ENCODE data around the gene KLHL10. TPM values are rescaled to one million over a fixed set of nuclear protein-coding genes. Genes with fewer than 3 reads are reported as not detected.
A peak's percentile ranks its signal among the peaks of the same experiment; 100 is the strongest.
"Not testable (repeated sequence)": the region's sequence is repeated elsewhere in the genome, so short reads cannot be mapped to it uniquely, and the experiment has no call there.

The KLHL10 gene
- total RNA-seq, 4 donors from 2014 or later = 0.57 TPM; not detected in 3

DNA sequence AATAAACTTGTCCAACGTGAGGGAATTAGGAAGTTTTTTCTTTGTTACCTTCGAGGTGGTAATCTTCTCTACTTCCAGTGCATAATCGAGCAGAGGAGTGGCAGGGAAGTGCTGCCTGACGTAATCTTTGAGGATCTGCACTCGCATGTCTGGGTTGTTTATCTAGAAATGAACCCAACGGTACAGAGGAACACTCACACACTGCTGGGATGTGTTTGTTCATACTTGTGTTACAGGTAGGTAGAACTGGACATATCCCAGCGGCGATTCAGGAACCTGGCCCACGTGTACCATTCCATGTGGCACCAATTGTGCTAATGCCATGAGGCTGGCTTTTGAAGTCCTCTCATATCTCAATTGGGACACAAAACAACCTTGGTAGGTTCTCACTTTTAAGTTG lies 31.8 kb downstream of the KLHL10 start:
- DNase-seq = no peak
- H3K27me3 ChIP-seq = no peaks in the 10 kb centered on the region
- H3K36me3 ChIP-seq = peaks cover 20 to 80% (median 30%) of the 10 kb centered on the region in 3 donors
- H3K27ac ChIP-seq = peak overlapping the region in 2 of 4 donors; percentile 23 to 43
- WGBS, 2 donors = 37 to 50% methylated on average over 5 to 7 of the region's 9 CpGs
- peaks cover under 1 to 19% (median 4%) of the 10 kb centered on the region in 3 donors for H3K4me1 ChIP-seq
- TF ChIP-seq POLR2A (IDR thresholded peaks at IDR 0.05) = no peak
- TF ChIP-seq, protein P1, sequence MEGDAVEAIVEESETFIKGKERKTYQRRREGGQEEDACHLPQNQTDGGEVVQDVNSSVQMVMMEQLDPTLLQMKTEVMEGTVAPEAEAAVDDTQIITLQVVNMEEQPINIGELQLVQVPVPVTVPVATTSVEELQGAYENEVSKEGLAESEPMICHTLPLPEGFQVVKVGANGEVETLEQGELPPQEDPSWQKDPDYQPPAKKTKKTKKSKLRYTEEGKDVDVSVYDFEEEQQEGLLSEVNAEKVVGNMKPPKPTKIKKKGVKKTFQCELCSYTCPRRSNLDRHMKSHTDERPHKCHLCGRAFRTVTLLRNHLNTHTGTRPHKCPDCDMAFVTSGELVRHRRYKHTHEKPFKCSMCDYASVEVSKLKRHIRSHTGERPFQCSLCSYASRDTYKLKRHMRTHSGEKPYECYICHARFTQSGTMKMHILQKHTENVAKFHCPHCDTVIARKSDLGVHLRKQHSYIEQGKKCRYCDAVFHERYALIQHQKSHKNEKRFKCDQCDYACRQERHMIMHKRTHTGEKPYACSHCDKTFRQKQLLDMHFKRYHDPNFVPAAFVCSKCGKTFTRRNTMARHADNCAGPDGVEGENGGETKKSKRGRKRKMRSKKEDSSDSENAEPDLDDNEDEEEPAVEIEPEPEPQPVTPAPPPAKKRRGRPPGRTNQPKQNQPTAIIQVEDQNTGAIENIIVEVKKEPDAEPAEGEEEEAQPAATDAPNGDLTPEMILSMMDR (IDR thresholded peaks at IDR 0.05) = no peak
- H3K4me3 ChIP-seq = no peak overlapping the region
- intact Hi-C loops (cut with DNase I) = no loop called here
- no peaks in the 10 kb centered on the region for H3K9me3 ChIP-seq

DNA sequence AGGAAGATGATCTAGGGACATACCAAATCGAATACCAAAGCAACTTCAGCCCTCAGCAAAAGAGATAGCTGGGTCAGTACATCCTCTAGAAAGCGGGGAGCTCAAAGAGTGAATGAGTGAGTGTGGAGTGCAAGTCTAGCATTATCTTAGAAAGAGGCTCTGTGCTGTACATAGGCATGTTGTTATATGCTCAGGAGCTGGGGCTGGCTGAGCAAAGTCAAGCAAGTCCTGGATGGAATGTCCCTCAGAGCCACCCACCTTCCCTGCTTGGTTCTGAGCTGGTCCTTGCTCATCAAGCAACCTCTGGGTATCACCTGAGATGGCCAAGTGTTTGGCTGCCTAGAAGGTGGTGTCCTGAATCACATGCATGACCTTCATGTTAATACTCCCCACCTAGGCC lies 32.5 kb downstream of the KLHL10 start:
- Histone ChIP-seq H3K9me3 (no peaks in the 10 kb centered on the region), H3K4me1 (peaks cover 0 to 16% (median 4%) of the 10 kb centered on the region in 3 donors), H3K27me3 (no peaks in the 10 kb centered on the region), H3K27ac (peak overlapping the region in 1 of 4 donors; percentile 43), H3K36me3 (peaks cover 20 to 87% (median 30%) of the 10 kb centered on the region in 3 donors), H3K4me3 (no peak overlapping the region)
- intact Hi-C loops (cut with DNase I) = no loop called here
- 81 to 93% methylated on average over 2 of the region's 2 CpGs for WGBS, 2 donors
- no peak for DNase-seq
- TF ChIP-seq, protein P1 (IDR thresholded peaks at IDR 0.05) = no peak
- TF ChIP-seq POLR2A (IDR thresholded peaks at IDR 0.05) = no peak

DNA sequence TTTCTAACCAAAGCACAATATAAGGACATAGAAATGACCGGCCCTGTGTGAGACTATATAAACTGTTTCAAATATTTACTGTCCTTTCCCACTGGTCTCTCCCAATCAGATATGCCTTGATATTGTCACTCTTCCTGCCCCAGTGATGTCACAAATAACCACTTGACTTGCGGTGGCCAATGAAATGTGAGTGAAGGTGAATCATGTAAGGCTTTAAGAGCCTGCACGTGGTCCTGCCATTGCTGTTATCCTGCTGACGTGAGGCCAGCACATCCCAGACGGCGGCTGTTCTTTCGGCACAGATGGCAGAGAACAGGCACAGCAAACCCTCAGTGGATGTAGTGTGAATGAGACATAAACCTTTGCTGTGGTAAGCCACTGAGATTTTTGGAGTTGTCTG lies 33.0 kb downstream of the KLHL10 start:
- intact Hi-C loops (cut with DNase I) = no loop called here
- no peak for TF ChIP-seq POLR2A (IDR thresholded peaks at IDR 0.05)
- TF ChIP-seq, protein P1 (IDR thresholded peaks at IDR 0.05) = no peak
- no peak overlapping the region for H3K27ac ChIP-seq
- no peaks in the 10 kb centered on the region for H3K27me3 ChIP-seq
- DNase-seq = no peak
- no peaks in the 10 kb centered on the region for H3K9me3 ChIP-seq
- H3K4me3 ChIP-seq = no peak overlapping the region
- peaks cover 20 to 89% (median 30%) of the 10 kb centered on the region in 3 donors for H3K36me3 ChIP-seq
- H3K4me1 ChIP-seq = peaks cover 0 to 13% (median 2%) of the 10 kb centered on the region in 3 donors
- WGBS, 2 donors = 93% methylated on average over 5 to 7 of the region's 7 CpGs

DNA sequence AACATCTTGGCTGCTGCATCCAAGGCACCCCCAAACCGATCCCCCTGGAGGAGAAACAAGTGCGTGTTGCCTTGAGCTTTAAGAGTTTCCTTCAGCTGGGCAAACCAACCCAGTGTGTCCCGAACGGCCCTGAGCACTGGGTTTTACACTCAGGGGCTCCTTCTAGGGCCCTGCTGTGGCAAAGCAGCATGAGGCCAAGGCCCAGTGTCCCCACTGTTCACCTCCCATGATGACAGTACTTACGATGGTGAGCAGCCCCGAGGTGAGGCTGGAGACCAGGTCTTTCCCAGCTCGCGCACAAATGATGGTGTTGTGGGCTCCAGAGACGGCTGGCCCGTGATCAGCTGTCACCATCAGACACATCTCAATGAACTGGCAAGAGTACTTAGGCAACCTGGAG lies 34.2 kb downstream of the KLHL10 start:
- Histone ChIP-seq H3K27me3 (no peaks in the 10 kb centered on the region), H3K27ac (no peak overlapping the region), H3K4me1 (peaks cover 0 to 12% (median 0%) of the 10 kb centered on the region in 3 donors), H3K36me3 (peaks cover 20 to 95% (median 32%) of the 10 kb centered on the region in 3 donors), H3K9me3 (no peaks in the 10 kb centered on the region), H3K4me3 (no peak overlapping the region)
- DNase-seq = no peak
- intact Hi-C loops (cut with DNase I) = no loop called here
- TF ChIP-seq POLR2A (IDR thresholded peaks at IDR 0.05) = no peak
- TF ChIP-seq, protein P1 (IDR thresholded peaks at IDR 0.05) = no peak
- 96 to 100% methylated on average over 4 of the region's 10 CpGs for WGBS, 2 donors

DNA sequence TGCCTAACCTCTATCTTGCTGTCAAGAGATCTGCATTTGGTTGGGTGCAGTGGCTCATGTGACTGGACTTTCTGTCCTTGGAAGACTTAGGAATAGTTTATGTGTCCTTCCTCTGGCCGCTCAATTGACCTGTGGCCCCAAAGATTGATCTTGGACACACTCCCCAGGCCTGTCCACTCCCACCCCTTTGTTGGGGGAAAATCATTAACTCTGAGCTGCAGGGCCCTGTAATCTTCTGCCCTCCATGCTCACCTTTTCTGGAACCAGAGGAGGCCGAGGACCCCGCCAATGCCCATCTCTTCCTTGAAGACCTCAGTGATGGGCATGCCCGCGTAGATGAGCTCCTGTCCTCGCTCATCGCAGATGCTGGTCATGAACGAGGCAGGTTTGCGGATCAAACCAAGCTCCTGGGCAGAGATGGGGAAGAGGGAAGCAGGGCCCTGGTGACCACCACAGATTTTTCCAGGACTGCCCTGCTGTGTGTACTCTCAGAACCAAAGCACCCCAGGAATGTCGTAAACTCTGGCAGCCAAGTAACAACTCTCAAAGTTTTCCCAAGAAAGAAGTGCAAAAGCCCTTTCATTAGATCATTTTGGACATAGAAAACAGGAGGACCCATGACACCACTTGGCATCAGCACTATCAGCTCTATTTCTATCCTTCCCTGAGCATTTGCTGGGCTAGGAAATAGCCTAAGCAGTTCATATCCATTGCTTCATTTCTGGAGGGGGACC lies 36.1 kb downstream of the KLHL10 start:
- WGBS, 2 donors = 97 to 99% methylated on average over 7 to 9 of the region's 10 CpGs
- H3K4me1 ChIP-seq = peaks cover 0 to 12% (median 0%) of the 10 kb centered on the region in 3 donors
- H3K27ac ChIP-seq = no peak overlapping the region
- TF ChIP-seq POLR2A (IDR thresholded peaks at IDR 0.05) = no peak
- TF ChIP-seq, protein P1 (IDR thresholded peaks at IDR 0.05) = no peak
- intact Hi-C loops (cut with DNase I) = no loop called here
- H3K9me3 ChIP-seq = no peaks in the 10 kb centered on the region
- H3K4me3 ChIP-seq = no peak overlapping the region
- no peaks in the 10 kb centered on the region for H3K27me3 ChIP-seq
- H3K36me3 ChIP-seq = peaks cover 24 to 96% (median 44%) of the 10 kb centered on the region in 3 donors
- DNase-seq = no peak

DNA sequence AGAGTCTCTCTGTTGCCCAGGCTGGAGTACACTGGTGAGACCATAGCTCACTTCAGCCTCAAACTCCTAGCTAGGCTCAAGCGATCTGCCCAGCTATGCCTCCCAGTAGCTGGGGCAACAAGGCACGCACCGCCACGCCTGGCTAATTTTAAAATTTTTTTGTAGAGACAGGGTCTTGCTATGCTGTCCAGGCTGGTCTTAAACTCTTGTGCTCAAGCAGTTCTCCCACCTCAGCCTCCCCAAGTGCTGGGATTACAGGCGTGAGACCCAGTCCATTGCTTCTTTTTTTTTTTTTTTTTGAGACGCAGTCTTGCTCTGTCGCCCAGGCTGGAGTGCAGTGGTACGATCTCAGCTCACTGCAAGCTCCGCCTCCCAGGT lies 36.7 kb downstream of the KLHL10 start:
- H3K27ac ChIP-seq; H3K4me1 ChIP-seq; H3K9me3 ChIP-seq; DNase-seq; intact Hi-C loops (cut with DNase I); H3K27me3 ChIP-seq; H3K4me3 ChIP-seq: not testable (repeated sequence)
- 98 to 99% methylated on average over 8 to 9 of the region's 9 CpGs for WGBS, 2 donors
- H3K36me3 ChIP-seq = peaks cover 26 to 97% (median 48%) of the 10 kb centered on the region in 3 donors

Data from esophagus squamous epithelium (tissue), 5 donors.